Hepatic stellate cell (primary cell): Measurements from ENCODE around the gene PDAP1.
"Not testable (repeated sequence)": the region's sequence is repeated elsewhere in the genome, so short reads cannot be mapped to it uniquely, and the experiment has no call there.

Experiments
- DNase-seq: peaks from one replicate; pipeline ENCODE4 v3.0.0; 2011; ENCODE audit warnings: low spot score

The PDAP1 gene

GRCh38 chr7:99379043-99379577, 29.3 kb downstream of the PDAP1 start:
- DNase-seq: peak; percentile 89

- DNase-seq: peak; percentile 88
Measured at GRCh38 chr7:99375070-99375807, 33.2 kb downstream of the PDAP1 start.

- DNase-seq: peak; percentile 93
Measured at GRCh38 chr7:99374111-99375064, 34.0 kb downstream of the PDAP1 start, which contains the start of gene ARPC1B. Gene ARPC1B, plus strand, starts transcription at chr7:99374730. Its CDS starts 10,985 bp downstream, at chr7:99385715.

- DNase-seq: no peak
Measured at GRCh38 chr7:99373091-99374066, 35.0 kb downstream of the PDAP1 start.

- DNase-seq: no peak
Measured at GRCh38 chr7:99372275-99373090, 35.9 kb downstream of the PDAP1 start.

DNA sequence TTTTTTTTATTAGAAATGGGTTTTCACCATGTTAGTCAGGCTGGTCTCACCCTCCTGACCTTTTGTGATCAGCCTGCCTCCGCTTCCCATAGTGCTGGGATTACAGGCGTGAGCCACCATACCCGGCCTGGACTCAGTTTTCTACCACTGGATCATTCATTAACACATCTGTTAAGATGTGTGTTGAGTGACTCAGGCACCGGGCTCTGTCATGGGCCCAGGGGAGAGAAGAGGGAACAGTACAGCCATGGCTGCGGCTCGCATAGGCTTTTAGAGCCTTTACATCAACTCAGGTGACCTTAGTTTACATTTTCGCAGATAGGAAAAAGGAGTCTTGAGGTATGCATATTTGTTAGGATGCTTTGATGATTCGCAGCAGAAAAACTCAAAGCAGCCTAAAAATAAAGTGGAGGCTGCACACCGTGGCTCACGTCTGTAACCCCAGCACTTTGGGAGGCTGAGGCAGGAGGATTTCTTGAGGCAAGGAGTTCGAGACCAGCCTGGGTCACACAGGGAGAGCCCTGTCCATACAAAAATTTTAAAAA, 36.9 kb downstream of the PDAP1 start:
- no peak for DNase-seq

GRCh38 chr7:99369767-99370391, 38.5 kb downstream of the PDAP1 start:
- DNase-seq: no peak

DNA sequence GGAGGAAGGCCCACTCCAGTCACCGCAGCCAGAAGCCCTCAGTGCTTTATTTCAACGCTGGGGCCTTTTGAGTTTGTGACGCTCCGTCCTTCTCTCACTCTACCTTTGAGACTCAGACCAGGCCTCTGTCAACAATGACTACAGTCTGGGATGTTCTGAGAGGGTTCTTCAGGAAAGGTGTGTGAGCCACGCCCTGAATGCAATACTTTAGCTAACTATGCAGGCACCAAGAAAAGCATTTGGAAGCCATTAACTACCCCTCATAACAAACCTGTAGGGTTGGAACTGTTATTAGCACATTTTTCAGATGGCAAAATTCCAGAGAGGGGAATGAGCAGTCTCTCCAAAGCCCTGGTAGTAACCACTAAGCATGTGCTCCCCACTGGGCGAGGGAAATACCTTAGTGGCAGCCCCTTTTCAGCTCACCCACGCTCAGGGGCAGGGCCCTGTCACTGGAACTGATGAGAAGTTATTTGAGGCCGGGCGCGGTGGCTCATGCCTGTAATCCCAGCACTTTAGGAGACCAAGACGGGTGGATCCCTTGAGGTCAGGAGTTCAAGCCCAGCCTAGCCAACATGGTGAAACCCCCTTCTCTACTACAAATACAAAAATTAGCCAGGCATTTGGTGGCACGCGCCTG, 39.5 kb downstream of the PDAP1 start:
- no peak for DNase-seq

DNA sequence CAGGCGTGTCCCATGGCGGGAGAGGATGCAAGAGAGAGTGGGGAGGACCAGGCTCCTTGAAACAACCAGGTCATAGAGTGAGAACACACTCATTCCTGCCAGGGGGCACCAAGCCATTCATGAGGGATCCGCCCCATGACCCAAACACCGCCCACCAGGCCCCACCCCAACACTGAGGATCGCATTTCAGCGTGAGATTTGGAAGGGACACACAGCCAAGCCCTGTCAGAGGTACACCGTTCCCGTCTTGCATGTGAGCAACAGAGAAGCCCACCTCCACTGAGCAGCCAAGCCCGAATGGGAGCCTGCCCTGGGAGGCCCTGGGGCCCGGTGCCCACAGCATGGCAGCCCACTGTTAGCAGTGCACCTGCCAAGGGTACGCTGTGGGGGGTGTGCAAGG, 41.8 kb downstream of the PDAP1 start:
- DNase-seq: no peak

GRCh38 chr7:99365318-99366141, 42.9 kb downstream of the PDAP1 start:
- no peak for DNase-seq

GRCh38 chr7:99363286-99363685, 45.1 kb downstream of the PDAP1 start:
- DNase-seq: no peak

DNA sequence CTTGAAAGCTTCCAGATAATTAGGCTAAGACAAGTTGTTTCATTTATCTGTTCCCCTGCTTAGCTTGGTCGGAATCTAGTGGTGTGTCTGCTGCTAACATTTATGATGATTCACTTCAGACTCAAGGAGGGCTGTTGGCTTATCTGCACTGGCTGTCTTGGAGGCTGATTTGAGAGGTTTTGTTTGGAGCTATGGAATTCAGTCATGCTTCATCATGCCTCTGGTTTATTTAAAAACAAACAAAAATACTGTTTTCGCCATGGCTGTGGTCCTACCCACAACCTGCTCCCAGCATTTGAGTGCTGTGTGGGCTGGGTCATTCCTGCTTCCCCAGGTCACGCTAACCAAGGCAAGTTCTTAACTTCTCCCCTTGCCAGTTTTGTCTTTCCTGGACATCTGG, 45.6 kb downstream of the PDAP1 start:
- peak; percentile 90 for DNase-seq

- DNase-seq: no peak
Measured at GRCh38 chr7:99359465-99360154, 48.8 kb downstream of the PDAP1 start.

- not testable (repeated sequence) for DNase-seq
Measured at GRCh38 chr7:99358521-99358920, 49.9 kb downstream of the PDAP1 start.

DNA sequence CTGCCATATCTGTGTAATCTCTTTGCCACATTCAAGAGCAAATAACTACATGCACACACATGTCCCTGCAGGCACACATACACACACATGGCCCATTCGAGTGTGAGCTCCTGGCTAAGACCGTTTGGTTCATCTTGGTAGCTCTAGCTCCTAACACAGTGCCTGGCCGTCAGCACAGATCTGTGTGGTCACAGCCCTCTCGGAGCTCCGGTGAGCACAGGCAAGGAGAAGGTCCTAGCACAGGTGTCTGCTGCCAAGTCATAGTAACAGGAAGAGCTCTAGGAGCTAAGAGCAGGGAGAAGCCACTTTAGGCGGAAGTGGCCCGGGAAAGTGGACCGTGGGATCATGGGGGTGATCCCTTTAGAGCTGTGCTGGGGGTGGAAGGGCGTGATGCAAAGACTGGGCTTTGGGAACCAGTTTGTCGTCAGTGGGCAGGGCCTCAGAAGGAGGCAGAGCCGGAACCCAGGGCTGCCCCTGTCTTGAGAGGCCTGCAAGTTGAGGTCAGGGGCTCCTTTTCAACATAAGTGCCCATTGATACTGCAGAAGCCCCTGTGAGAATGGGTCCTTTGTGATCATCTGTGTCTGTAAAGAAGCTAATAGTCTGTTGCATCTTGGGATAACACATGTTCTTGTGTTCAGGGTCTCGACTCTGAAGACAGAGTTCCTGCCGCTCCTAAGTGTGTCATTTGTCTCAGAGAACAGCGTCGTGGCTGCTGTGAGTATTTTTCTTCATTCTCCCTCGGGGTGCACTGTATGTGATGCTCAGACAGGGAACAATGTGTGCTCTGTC, 50.5 kb downstream of the PDAP1 start:
- DNase-seq: no peak

DNA sequence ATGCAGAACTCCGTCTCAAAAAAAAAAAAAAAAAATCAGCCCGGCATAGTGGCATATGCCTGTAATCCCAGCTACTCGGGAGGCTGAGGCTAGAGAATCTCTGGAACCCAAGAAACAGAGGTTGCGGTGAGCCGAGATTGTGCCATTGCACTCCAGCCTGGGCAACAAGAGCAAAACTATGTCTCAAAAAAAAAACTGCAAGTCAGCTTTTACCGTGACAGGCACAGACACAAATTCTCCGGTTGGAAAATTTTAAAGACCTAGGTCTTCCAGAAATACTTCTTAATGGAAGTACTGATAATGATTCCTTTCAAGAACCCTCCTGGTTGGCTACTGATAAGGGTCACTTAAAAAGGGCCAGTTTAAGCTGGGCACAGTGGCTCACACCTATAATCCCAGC, 53.3 kb downstream of the PDAP1 start:
- no peak for DNase-seq

- no peak for DNase-seq
Measured at GRCh38 chr7:99352247-99352646, 56.1 kb downstream of the PDAP1 start.
